ENCODE results near the gene SERPINE1.
A peak's percentile ranks its signal among the peaks of the same experiment; 100 is the strongest.

Gene SERPINE1

GRCh38 chr7:101172005-101172853 lies 45.3 kb downstream of the SERPINE1 start:
- Mint-ChIP-seq H3K9me3 (no peaks in the 10 kb centered on the region), H3K27me3 (ENCODE audit: low read depth) (peaks cover 90% of the 10 kb centered on the region), H3K4me3 (peak overlapping the region; percentile 64), H3K27ac (no peak overlapping the region), H3K36me3 (ENCODE audit: low read depth) (peaks cover 9% of the 10 kb centered on the region), H3K4me1 (ENCODE audit: low read depth) (peaks cover 38% of the 10 kb centered on the region)

- H3K27ac Mint-ChIP-seq: no peak overlapping the region
- H3K4me3 Mint-ChIP-seq: no peak overlapping the region
- peaks cover 37% of the 10 kb centered on the region for H3K4me1 Mint-ChIP-seq (ENCODE audit: low read depth)
Observed at GRCh38 chr7:101172854-101173751, 46.2 kb downstream of the SERPINE1 start.

GRCh38 chr7:101173752-101174244 lies 46.9 kb downstream of the SERPINE1 start:
- H3K4me3 Mint-ChIP-seq: peak overlapping the region; percentile 75
- H3K36me3 Mint-ChIP-seq (ENCODE audit: low read depth): peaks cover 9% of the 10 kb centered on the region
- H3K9me3 Mint-ChIP-seq: no peaks in the 10 kb centered on the region
- H3K27me3 Mint-ChIP-seq (ENCODE audit: low read depth): peaks cover 91% of the 10 kb centered on the region
- H3K27ac Mint-ChIP-seq: peak overlapping the region; percentile 65
- peaks cover 35% of the 10 kb centered on the region for H3K4me1 Mint-ChIP-seq (ENCODE audit: low read depth)

More at GRCh38 chr7:101172854-101173751, 46.2 kb downstream of the SERPINE1 start:
- peaks cover 90% of the 10 kb centered on the region for H3K27me3 Mint-ChIP-seq (ENCODE audit: low read depth)
- H3K36me3 Mint-ChIP-seq (ENCODE audit: low read depth): peaks cover 9% of the 10 kb centered on the region
- H3K9me3 Mint-ChIP-seq: no peaks in the 10 kb centered on the region

GRCh38 chr7:101174322-101174854 lies 47.5 kb downstream of the SERPINE1 start:
- Mint-ChIP-seq H3K36me3 (ENCODE audit: low read depth) (peaks cover 9% of the 10 kb centered on the region), H3K9me3 (no peaks in the 10 kb centered on the region), H3K27me3 (ENCODE audit: low read depth) (peaks cover 91% of the 10 kb centered on the region), H3K4me1 (ENCODE audit: low read depth) (peaks cover 30% of the 10 kb centered on the region), H3K27ac (no peak overlapping the region), H3K4me3 (peak overlapping the region; percentile 75)

- Mint-ChIP-seq H3K27ac (no peak overlapping the region), H3K4me3 (no peak overlapping the region), H3K27me3 (ENCODE audit: low read depth) (peaks cover 86% of the 10 kb centered on the region)
Observed at GRCh38 chr7:101175664-101176063, 48.8 kb downstream of the SERPINE1 start.

GRCh38 chr7:101177644-101178043 lies 50.7 kb downstream of the SERPINE1 start:
- no peaks in the 10 kb centered on the region for H3K9me3 Mint-ChIP-seq
- peaks cover 84% of the 10 kb centered on the region for H3K27me3 Mint-ChIP-seq (ENCODE audit: low read depth)
- H3K36me3 Mint-ChIP-seq (ENCODE audit: low read depth): peaks cover 4% of the 10 kb centered on the region
- H3K4me3 Mint-ChIP-seq: no peak overlapping the region
- H3K4me1 Mint-ChIP-seq (ENCODE audit: low read depth): peaks cover 13% of the 10 kb centered on the region
- no peak overlapping the region for H3K27ac Mint-ChIP-seq

More at GRCh38 chr7:101175664-101176063, 48.8 kb downstream of the SERPINE1 start:
- peaks cover 9% of the 10 kb centered on the region for H3K36me3 Mint-ChIP-seq (ENCODE audit: low read depth)
- no peaks in the 10 kb centered on the region for H3K9me3 Mint-ChIP-seq
- H3K4me1 Mint-ChIP-seq (ENCODE audit: low read depth): peaks cover 25% of the 10 kb centered on the region

DNA sequence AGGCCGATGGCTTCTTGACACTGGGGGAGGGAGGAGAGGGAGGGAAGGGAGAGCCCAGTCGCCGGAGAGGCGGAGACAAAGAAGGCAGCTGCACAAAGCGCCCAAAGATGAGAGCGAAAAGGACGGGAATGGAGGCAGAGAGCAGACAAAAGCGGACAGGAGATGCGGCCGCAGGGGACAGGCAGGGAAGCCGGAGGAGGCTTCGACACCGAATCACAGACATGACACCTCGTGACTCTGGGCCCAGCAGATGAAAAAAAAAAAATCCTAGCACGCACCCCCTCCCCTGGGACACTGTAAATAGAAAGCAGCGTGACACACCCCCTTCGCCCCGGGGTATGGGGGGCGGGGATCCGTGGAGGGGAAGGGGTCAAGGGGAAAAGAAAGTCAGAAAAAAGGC lies 52.2 kb downstream of the SERPINE1 start:
- Mint-ChIP-seq H3K4me3 (no peak overlapping the region), H3K27ac (no peak overlapping the region), H3K9me3 (no peaks in the 10 kb centered on the region), H3K4me1 (ENCODE audit: low read depth) (peaks cover 6% of the 10 kb centered on the region), H3K36me3 (ENCODE audit: low read depth) (peaks cover 3% of the 10 kb centered on the region), H3K27me3 (ENCODE audit: low read depth) (peaks cover 76% of the 10 kb centered on the region)

GRCh38 chr7:101179713-101180112 lies 52.8 kb downstream of the SERPINE1 start:
- Mint-ChIP-seq H3K36me3 (ENCODE audit: low read depth) (peaks cover 3% of the 10 kb centered on the region), H3K27me3 (ENCODE audit: low read depth) (peaks cover 74% of the 10 kb centered on the region), H3K9me3 (no peaks in the 10 kb centered on the region), H3K4me3 (no peak overlapping the region), H3K27ac (no peak overlapping the region), H3K4me1 (ENCODE audit: low read depth) (peaks cover 4% of the 10 kb centered on the region)

DNA sequence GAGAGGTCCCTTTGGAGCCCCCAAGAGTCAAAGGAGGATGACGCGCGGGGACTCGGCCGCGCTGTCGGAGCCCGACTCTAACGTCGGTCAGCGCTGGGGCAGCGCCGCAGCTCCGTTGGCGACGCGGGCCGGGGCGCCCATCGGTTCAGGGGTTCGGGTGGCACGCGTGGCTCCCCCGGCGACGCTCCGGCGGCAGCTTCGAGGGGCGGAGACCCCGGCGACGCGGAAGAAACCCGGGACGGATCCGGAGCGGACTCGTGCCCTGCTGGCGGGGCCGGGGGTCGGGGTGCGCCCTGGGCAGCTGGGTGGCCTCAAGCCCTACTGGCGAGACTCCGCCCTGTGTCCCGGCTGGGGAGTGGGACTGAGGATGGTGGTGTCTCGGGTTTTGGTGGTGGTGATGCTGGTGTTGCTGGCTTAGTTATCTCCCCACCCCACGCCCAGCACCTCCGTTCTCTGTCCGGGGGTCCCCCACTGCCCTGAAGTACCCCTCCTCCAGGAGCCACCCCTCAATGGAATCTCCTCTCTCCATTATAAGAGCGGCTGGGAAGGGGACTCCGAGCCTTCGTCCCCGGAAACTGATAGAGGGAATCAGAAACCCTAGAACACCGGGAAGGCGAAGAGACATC lies 53.3 kb downstream of the SERPINE1 start, which contains the start of gene NAT16:
Gene NAT16, minus strand, starts transcription at position 164 of the 626 bp plus-strand sequence. CDS start 5,486 bp downstream, outside the sequence.
- peaks cover 1% of the 10 kb centered on the region for H3K36me3 Mint-ChIP-seq (ENCODE audit: low read depth)
- no peak within 1 kb of the TSS for H3K4me3 Mint-ChIP-seq
- peaks cover 74% of the 10 kb centered on the region for H3K27me3 Mint-ChIP-seq (ENCODE audit: low read depth)
- no peak within 1 kb of the TSS for H3K27ac Mint-ChIP-seq
- peaks cover 4% of the 10 kb centered on the region for H3K4me1 Mint-ChIP-seq (ENCODE audit: low read depth)
- no peaks in the 10 kb centered on the region for H3K9me3 Mint-ChIP-seq

- H3K27me3 Mint-ChIP-seq (ENCODE audit: low read depth): peaks cover 33% of the 10 kb centered on the region
- H3K4me3 Mint-ChIP-seq: no peak overlapping the region
- no peak overlapping the region for H3K27ac Mint-ChIP-seq
- no peaks in the 10 kb centered on the region for H3K9me3 Mint-ChIP-seq
- no peaks in the 10 kb centered on the region for H3K36me3 Mint-ChIP-seq (ENCODE audit: low read depth)
- peaks cover 3% of the 10 kb centered on the region for H3K4me1 Mint-ChIP-seq (ENCODE audit: low read depth)
Observed at GRCh38 chr7:101185258-101185839, 58.4 kb downstream of the SERPINE1 start.

DNA sequence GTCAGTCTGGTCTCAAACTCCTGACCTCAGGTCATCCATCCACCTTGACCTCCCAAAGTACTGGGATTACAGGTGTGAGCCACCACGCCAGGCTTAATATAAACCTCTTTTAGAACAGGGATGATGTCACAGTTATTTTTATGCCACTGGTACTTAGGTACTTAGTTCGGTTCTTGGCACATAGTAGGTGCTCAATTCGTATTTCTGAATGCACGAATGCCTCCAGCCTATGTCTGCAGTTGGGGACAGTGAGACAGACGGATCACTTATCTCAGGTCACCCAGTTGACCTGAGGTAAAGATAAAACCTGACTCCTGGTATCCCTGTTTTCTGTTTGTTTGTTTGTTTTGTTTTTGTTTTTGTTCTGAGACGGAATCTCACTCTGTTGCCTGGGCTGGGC lies 59.3 kb downstream of the SERPINE1 start:
- peaks cover 26% of the 10 kb centered on the region for H3K27me3 Mint-ChIP-seq (ENCODE audit: low read depth)
- H3K27ac Mint-ChIP-seq: no peak overlapping the region
- no peaks in the 10 kb centered on the region for H3K9me3 Mint-ChIP-seq
- H3K36me3 Mint-ChIP-seq (ENCODE audit: low read depth): no peaks in the 10 kb centered on the region
- no peak overlapping the region for H3K4me3 Mint-ChIP-seq
- no peaks in the 10 kb centered on the region for H3K4me1 Mint-ChIP-seq (ENCODE audit: low read depth)

DNA sequence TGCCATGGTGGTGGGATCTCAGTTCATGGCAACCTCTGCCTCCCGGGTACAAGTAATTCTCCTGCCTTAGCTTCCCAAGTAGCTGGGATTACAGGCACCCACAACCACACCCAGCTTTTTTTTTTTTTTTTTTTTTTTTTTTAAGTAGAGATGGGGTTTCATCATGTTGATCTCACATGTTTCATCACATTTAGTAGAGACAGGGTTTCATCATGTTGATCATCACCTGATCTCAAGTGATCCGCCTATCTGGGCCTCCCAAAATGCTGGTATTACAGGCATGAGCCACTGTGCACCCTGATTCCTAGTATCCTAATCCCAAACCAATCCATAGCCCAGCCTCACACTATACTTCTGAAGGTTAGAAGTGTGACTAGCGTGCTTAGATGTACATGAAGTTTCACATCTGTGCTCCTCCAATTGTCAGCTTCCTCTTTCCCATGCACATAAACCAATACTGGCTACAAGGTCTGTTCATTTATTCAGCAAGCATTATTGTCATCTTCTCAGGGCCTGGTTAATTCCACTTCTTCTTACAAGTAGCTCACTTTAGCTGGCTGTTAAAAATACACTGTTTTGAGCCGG lies 60.0 kb downstream of the SERPINE1 start:
- no peak overlapping the region for H3K4me3 Mint-ChIP-seq
- peaks cover 24% of the 10 kb centered on the region for H3K27me3 Mint-ChIP-seq (ENCODE audit: low read depth)
- no peaks in the 10 kb centered on the region for H3K4me1 Mint-ChIP-seq (ENCODE audit: low read depth)
- H3K36me3 Mint-ChIP-seq (ENCODE audit: low read depth): no peaks in the 10 kb centered on the region
- no peaks in the 10 kb centered on the region for H3K9me3 Mint-ChIP-seq
- no peak overlapping the region for H3K27ac Mint-ChIP-seq
